GM23338 (cell line): ENCODE measurements around the gene EPS8L3. TPM values are rescaled to one million over a fixed set of nuclear protein-coding genes. Genes with fewer than 3 reads are reported as not detected.
"Not testable (repeated sequence)": the region's sequence is repeated elsewhere in the genome, so short reads cannot be mapped to it uniquely, and the experiment has no call there.

Experiments
- ATAC-seq: fragments of 200-7000 bp; cut with Tn5 transposase; 3 replicates; pipeline ENCODE4 v1.9.1; 2020
- DNase-seq: peaks from one replicate; pipeline ENCODE4 v3.0.0-alpha.2; 2015; ENCODE audit warnings: low spot score
- H2AFZ ChIP-seq: fragments of 200-600 bp; sonication (generic); 2 replicates; pipeline ENCODE4 v1.8.0; 2016; ENCODE audit warnings: antibody characterized with exemption, mild to moderate bottlenecking, moderate library complexity
- H3F3A ChIP-seq: fragments of 200-600 bp; sonication (generic); replicated peaks from 2 replicates; pipeline ENCODE4 v1.8.0; 2017; ENCODE audit warnings: antibody characterized with exemption, mixed run types, low read depth
- H3K27ac ChIP-seq: fragments of 200-600 bp; sonication (generic); 2 replicates; pipeline ENCODE4 v1.6.1; 2016; ENCODE audit warnings: low read depth
- H3K27me3 ChIP-seq: fragments of 200-600 bp; sonication (generic); 2 replicates; pipeline ENCODE4 v1.8.0; 2016; ENCODE audit warnings: mild to moderate bottlenecking, mixed run types, moderate library complexity; ENCODE audit not compliant: insufficient read depth
- H3K36me3 ChIP-seq: fragments of 200-600 bp; sonication (generic); 2 replicates; pipeline ENCODE4 v1.8.0; 2016; ENCODE audit warnings: mild to moderate bottlenecking; ENCODE audit not compliant: insufficient read depth
- H3K4me1 ChIP-seq: fragments of 200-600 bp; sonication (generic); 2 replicates; pipeline ENCODE4 v1.8.0; 2016; ENCODE audit warnings: mild to moderate bottlenecking, moderate library complexity; ENCODE audit not compliant: insufficient read depth
- H3K4me2 ChIP-seq: fragments of 200-600 bp; sonication (generic); 2 replicates; pipeline ENCODE4 v1.7.1; 2017; ENCODE audit warnings: mixed run types
- H3K4me3 ChIP-seq: fragments of 200-600 bp; sonication (generic); 2 replicates; pipeline ENCODE4 v1.6.1; 2016; ENCODE audit warnings: mixed run types
- H3K79me2 ChIP-seq: fragments of 200-600 bp; sonication (generic); replicated peaks from 2 replicates; pipeline ENCODE4 v1.8.0; 2017; ENCODE audit warnings: mild to moderate bottlenecking; ENCODE audit not compliant: insufficient read depth
- H3K9me2 ChIP-seq: fragments of 200-600 bp; sonication (generic); 2 replicates; pipeline ENCODE4 v1.8.0; 2017; ENCODE audit not compliant: insufficient read depth
- H4K20me1 ChIP-seq: fragments of 200-600 bp; sonication (generic); replicated peaks from 2 replicates; pipeline ENCODE4 v1.8.0; 2017; ENCODE audit warnings: mild to moderate bottlenecking; ENCODE audit not compliant: insufficient read depth
- H3K27ac Mint-ChIP-seq: 2 replicates; pipeline ENCODE4 v1.8.0; 2020; ENCODE audit warnings: inconsistent platforms, mild to moderate bottlenecking, moderate library complexity, mixed read lengths
- H3K27me3 Mint-ChIP-seq: 3 replicates; pipeline ENCODE4 v1.8.0; 2022; ENCODE audit warnings: low read depth, mild to moderate bottlenecking, moderate library complexity, mixed read lengths, inconsistent platforms; ENCODE audit not compliant: insufficient read depth, poor library complexity
- H3K36me3 Mint-ChIP-seq: 3 replicates; pipeline ENCODE4 v1.8.0; 2021; ENCODE audit warnings: low read depth, mild to moderate bottlenecking, inconsistent platforms, moderate library complexity, mixed read lengths
- H3K4me1 Mint-ChIP-seq: 3 replicates; pipeline ENCODE4 v1.8.0; 2020; ENCODE audit warnings: mild to moderate bottlenecking, inconsistent platforms, mixed read lengths
- H3K4me3 Mint-ChIP-seq: 3 replicates; pipeline ENCODE4 v1.8.0; 2021; ENCODE audit warnings: moderate library complexity, mild to moderate bottlenecking, inconsistent platforms, mixed read lengths
- H3K9me3 Mint-ChIP-seq: 3 replicates; pipeline ENCODE4 v1.8.0; 2020; ENCODE audit warnings: moderate library complexity, mild to moderate bottlenecking, inconsistent platforms, mixed read lengths
- CREB1 ChIP-seq: fragments of 250-450 bp; sonication (Bioruptor Pico); IDR thresholded peaks from 2 replicates; pipeline ENCODE4 v1.5.0; 2020; ENCODE audit warnings: low read depth, mild to moderate bottlenecking, moderate library complexity
- CTCF ChIP-seq, 2 experiments: fragments of 200-600 bp in 1 of 2; sonication (generic) in 1 of 2; conservative IDR thresholded peaks; 2 replicates each; pipeline versions ENCODE4 v1.5.1 to v1.6.1; 2016 to 2017; ENCODE audit warnings: antibody characterized with exemption in 2 of 2, low read depth in 2 of 2, mild to moderate bottlenecking in 2 of 2, moderate library complexity in 1 of 2
- NANOG ChIP-seq: IDR thresholded peaks from 2 replicates; pipeline ENCODE4 v1.6.1; 2016; ENCODE audit warnings: antibody characterized with exemption, borderline replicate concordance
- POLR2AphosphoS5 ChIP-seq: IDR thresholded peaks from 2 replicates; pipeline ENCODE4 v1.6.1; 2016; ENCODE audit warnings: antibody characterized with exemption, low read depth
- polyA plus RNA-seq: library from polyadenylated mRNA; unstranded; fragments of >200 nt; fragmentation: Nextera tagmentation; extraction: Ambion mirVana; gene quantifications from 2 replicates; pipeline ENCODE4 v1.2.1, GENCODE V29; 2016
- total RNA-seq: library from RNA; depleted of rRNA; stranded (reverse); fragments of >200 nt; shearing (Covaris generic); gene quantifications from 2 replicates; pipeline ENCODE4 v1.2.3, GENCODE V29; 2014
- TF ChIP-seq, protein P1 (sequence below): IDR thresholded peaks from one replicate; pipeline ENCODE4 v1.6.1; 2018; ENCODE audit warnings: antibody characterized with exemption; ENCODE audit not compliant: unreplicated experiment
- TF ChIP-seq, protein P2 (sequence below): IDR thresholded peaks from 2 replicates; pipeline ENCODE4 v1.6.1; 2016; ENCODE audit warnings: antibody characterized with exemption

Gene EPS8L3
- total and polyA plus RNA-seq, 2 experiments from 2014 or later: not detected

- Mint-ChIP-seq H3K27ac (no peak overlapping the region), H3K4me3 (no peak overlapping the region), H3K27me3 (peaks cover 14% of the 10 kb centered on the region), H3K36me3 (no peaks in the 10 kb centered on the region; the same call in 2 of the 3 replicates), H3K9me3 (no peaks in the 10 kb centered on the region), H3K4me1 (peaks cover 3% of the 10 kb centered on the region)
- Histone ChIP-seq H3K4me2 (no peak overlapping the region), H3K27me3 (no peaks in the 10 kb centered on the region), H3K36me3 (no peaks in the 10 kb centered on the region), H3F3A (no peaks in the 10 kb centered on the region), H4K20me1 (no peaks in the 10 kb centered on the region), H3K9me2 (no peaks in the 10 kb centered on the region), H3K79me2 (no peaks in the 10 kb centered on the region), H3K4me1 (no peaks in the 10 kb centered on the region), H2AFZ (no peak overlapping the region), H3K27ac (no peak overlapping the region), H3K4me3 (no peak overlapping the region)
- DNase-seq: no peak
- ATAC-seq: no peak
- TF ChIP-seq, protein P1, sequence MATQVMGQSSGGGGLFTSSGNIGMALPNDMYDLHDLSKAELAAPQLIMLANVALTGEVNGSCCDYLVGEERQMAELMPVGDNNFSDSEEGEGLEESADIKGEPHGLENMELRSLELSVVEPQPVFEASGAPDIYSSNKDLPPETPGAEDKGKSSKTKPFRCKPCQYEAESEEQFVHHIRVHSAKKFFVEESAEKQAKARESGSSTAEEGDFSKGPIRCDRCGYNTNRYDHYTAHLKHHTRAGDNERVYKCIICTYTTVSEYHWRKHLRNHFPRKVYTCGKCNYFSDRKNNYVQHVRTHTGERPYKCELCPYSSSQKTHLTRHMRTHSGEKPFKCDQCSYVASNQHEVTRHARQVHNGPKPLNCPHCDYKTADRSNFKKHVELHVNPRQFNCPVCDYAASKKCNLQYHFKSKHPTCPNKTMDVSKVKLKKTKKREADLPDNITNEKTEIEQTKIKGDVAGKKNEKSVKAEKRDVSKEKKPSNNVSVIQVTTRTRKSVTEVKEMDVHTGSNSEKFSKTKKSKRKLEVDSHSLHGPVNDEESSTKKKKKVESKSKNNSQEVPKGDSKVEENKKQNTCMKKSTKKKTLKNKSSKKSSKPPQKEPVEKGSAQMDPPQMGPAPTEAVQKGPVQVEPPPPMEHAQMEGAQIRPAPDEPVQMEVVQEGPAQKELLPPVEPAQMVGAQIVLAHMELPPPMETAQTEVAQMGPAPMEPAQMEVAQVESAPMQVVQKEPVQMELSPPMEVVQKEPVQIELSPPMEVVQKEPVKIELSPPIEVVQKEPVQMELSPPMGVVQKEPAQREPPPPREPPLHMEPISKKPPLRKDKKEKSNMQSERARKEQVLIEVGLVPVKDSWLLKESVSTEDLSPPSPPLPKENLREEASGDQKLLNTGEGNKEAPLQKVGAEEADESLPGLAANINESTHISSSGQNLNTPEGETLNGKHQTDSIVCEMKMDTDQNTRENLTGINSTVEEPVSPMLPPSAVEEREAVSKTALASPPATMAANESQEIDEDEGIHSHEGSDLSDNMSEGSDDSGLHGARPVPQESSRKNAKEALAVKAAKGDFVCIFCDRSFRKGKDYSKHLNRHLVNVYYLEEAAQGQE: no peak
- TF ChIP-seq, protein P2, sequence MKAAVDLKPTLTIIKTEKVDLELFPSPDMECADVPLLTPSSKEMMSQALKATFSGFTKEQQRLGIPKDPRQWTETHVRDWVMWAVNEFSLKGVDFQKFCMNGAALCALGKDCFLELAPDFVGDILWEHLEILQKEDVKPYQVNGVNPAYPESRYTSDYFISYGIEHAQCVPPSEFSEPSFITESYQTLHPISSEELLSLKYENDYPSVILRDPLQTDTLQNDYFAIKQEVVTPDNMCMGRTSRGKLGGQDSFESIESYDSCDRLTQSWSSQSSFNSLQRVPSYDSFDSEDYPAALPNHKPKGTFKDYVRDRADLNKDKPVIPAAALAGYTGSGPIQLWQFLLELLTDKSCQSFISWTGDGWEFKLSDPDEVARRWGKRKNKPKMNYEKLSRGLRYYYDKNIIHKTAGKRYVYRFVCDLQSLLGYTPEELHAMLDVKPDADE: no peak
- TF ChIP-seq CTCF (conservative IDR thresholded peaks at IDR 0.05; ENCODE audit: low read depth in 2 of 2) (no peak), CREB1 (CRISPR knock-in tag) (no peak), NANOG (no peak), POLR2AphosphoS5 (no peak)
Observed at GRCh38 chr1:109767637-109768334, 4.1 kb upstream of the EPS8L3 start.

GRCh38 chr1:109766991-109767636 lies 3.4 kb upstream of the EPS8L3 start:
- not testable (repeated sequence) for H3K4me2 ChIP-seq, H3K9me3 Mint-ChIP-seq, H3K27me3 ChIP-seq, H3K79me2 ChIP-seq, H3K36me3 ChIP-seq, H3K4me3 ChIP-seq, H4K20me1 ChIP-seq, ATAC-seq, H2AFZ ChIP-seq, H3K4me1 Mint-ChIP-seq, H3K4me3 Mint-ChIP-seq, H3K27ac ChIP-seq, H3K4me1 ChIP-seq, DNase-seq, H3K27ac Mint-ChIP-seq, H3K36me3 Mint-ChIP-seq, H3K9me2 ChIP-seq, H3F3A ChIP-seq
- H3K27me3 Mint-ChIP-seq: peaks cover 14% of the 10 kb centered on the region
